ENCODE data around the gene YARS2. TPM values are rescaled to one million over a fixed set of nuclear protein-coding genes. Genes with fewer than 3 reads are reported as not detected.
"Not testable (repeated sequence)": the region's sequence is repeated elsewhere in the genome, so short reads cannot be mapped to it uniquely, and the experiment has no call there.

YARS2 gene
- total RNA-seq, 1 donor from 2014 or later: 10.0 TPM

DNA sequence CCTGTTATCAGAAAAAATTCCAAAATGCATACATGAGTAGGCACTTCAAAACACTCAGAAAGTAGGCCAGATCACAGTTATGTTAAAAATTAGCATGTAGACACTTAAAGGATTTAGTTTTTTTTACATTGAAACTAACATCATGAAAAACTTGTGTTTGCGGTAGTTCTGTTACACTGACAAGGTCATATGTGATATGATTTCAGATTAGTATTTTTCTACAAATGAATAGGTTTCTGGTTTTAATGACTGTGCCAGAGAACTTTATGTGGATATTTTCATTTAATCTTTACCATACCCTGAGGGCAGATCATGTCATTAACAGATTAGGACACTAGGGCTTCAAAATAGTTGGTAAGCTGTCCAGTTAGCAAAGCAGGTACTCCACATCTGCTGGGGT is 20.7 kb downstream of the YARS2 start:
- no peak overlapping the region for H3K27ac Mint-ChIP-seq (ENCODE audit: unreplicated experiment)
- no peak overlapping the region for H3K4me3 Mint-ChIP-seq (ENCODE audit: unreplicated experiment)
- H3K9me3 Mint-ChIP-seq (ENCODE audit: unreplicated experiment): no peaks in the 10 kb centered on the region
- H3K4me1 Mint-ChIP-seq (ENCODE audit: low read depth, unreplicated experiment): no peaks in the 10 kb centered on the region
- no peak for DNase-seq
- no peaks in the 10 kb centered on the region for H3K36me3 Mint-ChIP-seq (ENCODE audit: unreplicated experiment)
- no peaks in the 10 kb centered on the region for H3K27me3 Mint-ChIP-seq (ENCODE audit: unreplicated experiment)
- TF ChIP-seq, protein P1, sequence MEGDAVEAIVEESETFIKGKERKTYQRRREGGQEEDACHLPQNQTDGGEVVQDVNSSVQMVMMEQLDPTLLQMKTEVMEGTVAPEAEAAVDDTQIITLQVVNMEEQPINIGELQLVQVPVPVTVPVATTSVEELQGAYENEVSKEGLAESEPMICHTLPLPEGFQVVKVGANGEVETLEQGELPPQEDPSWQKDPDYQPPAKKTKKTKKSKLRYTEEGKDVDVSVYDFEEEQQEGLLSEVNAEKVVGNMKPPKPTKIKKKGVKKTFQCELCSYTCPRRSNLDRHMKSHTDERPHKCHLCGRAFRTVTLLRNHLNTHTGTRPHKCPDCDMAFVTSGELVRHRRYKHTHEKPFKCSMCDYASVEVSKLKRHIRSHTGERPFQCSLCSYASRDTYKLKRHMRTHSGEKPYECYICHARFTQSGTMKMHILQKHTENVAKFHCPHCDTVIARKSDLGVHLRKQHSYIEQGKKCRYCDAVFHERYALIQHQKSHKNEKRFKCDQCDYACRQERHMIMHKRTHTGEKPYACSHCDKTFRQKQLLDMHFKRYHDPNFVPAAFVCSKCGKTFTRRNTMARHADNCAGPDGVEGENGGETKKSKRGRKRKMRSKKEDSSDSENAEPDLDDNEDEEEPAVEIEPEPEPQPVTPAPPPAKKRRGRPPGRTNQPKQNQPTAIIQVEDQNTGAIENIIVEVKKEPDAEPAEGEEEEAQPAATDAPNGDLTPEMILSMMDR (IDR thresholded peaks at IDR 0.05; ENCODE audit: partially characterized antibody, unreplicated experiment): no peak

DNA sequence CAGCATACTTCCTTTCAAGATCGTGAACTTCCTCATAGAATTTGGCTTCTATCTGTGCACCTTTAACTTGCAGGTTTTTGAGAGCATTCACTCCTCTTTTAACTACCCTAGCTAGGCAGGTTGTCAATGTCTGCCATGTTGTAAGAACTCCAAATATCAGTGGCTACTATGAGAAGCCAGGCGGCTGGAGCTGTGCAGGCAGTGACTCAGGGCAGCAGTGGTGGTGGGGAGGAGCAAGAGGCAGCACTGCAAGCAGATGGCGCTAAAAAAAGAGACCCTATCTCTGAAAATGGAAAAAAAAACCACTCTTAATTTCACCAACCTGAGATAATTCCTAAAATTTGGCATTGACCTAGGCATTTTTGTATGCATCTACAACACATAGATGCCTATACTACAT is 28.5 kb downstream of the YARS2 start:
- TF ChIP-seq, protein P1 (IDR thresholded peaks at IDR 0.05; ENCODE audit: partially characterized antibody, unreplicated experiment): no peak
- no peaks in the 10 kb centered on the region for H3K9me3 Mint-ChIP-seq (ENCODE audit: unreplicated experiment)
- H3K27me3 Mint-ChIP-seq (ENCODE audit: unreplicated experiment): no peaks in the 10 kb centered on the region
- no peak overlapping the region for H3K27ac Mint-ChIP-seq (ENCODE audit: unreplicated experiment)
- no peaks in the 10 kb centered on the region for H3K4me1 Mint-ChIP-seq (ENCODE audit: low read depth, unreplicated experiment)
- no peak overlapping the region for H3K4me3 Mint-ChIP-seq (ENCODE audit: unreplicated experiment)
- no peaks in the 10 kb centered on the region for H3K36me3 Mint-ChIP-seq (ENCODE audit: unreplicated experiment)
- no peak for DNase-seq

DNA sequence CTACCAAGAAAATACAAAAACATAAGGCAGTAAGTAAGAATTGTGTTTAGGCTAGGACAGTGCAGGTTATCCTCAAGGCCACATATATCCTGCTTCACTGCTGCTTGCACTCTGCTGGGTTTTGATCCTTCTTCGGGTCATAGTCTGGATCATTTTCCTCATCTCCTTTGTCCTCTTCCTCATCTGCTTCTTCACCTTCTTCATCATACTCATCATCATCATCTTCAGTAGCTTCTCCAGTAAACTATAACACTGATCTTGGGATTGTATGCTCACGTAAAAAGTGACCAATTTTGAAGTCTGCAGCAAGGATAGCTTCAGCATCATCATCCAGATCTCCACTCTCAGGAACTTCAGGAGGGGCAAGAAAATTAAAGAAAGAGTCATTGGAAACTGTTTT is 29.4 kb downstream of the YARS2 start:
- TF ChIP-seq, protein P1 (IDR thresholded peaks at IDR 0.05; ENCODE audit: partially characterized antibody, unreplicated experiment): no peak
- DNase-seq: no peak
- Mint-ChIP-seq H3K9me3 (ENCODE audit: unreplicated experiment) (no peaks in the 10 kb centered on the region), H3K4me1 (ENCODE audit: low read depth, unreplicated experiment) (no peaks in the 10 kb centered on the region), H3K4me3 (ENCODE audit: unreplicated experiment) (no peak overlapping the region), H3K36me3 (ENCODE audit: unreplicated experiment) (no peaks in the 10 kb centered on the region), H3K27me3 (ENCODE audit: unreplicated experiment) (no peaks in the 10 kb centered on the region), H3K27ac (ENCODE audit: unreplicated experiment) (no peak overlapping the region)

DNA sequence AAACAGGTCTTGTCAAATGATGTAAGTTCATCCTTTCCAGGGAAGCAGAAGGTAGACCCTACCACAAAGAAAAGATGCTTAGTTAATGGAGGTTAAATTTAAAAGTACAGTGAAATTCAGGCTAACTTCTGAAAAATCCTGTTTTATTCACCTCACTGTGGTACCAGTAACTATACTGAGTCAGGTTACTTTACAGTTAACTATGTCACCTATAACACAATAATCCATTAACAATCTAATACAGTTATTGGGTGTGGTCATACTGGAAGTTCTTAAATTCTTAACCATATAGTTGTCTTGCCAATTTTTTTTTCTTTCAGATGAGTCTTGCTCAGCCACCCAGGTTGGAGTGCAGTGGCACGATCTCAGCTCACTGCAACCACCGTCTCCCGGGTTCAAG is 30.4 kb downstream of the YARS2 start:
- not testable (repeated sequence) for DNase-seq; H3K27me3 Mint-ChIP-seq (ENCODE audit: unreplicated experiment); H3K4me3 Mint-ChIP-seq (ENCODE audit: unreplicated experiment); H3K4me1 Mint-ChIP-seq (ENCODE audit: low read depth, unreplicated experiment); H3K36me3 Mint-ChIP-seq (ENCODE audit: unreplicated experiment); H3K27ac Mint-ChIP-seq (ENCODE audit: unreplicated experiment); H3K9me3 Mint-ChIP-seq (ENCODE audit: unreplicated experiment)

DNA sequence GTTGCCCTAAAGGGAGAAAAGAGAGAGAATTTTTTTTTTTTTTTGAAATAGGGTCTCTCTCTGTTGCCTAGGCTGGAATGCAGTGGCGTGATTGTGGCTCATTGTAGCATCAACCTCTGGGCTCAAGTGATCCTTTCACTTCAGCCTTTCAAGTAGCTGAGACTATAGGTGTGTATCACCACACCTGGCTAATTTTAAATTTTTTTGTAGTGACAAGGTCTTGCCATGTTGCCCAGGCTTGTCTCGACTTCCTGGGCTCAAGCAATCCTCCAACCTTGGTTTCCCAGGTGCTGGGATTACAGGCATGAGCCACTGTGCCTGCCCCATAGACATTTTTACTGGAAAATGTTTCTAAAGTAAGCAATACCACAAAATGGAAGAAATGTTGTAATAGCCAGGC is 36.8 kb downstream of the YARS2 start:
- no peaks in the 10 kb centered on the region for H3K9me3 Mint-ChIP-seq (ENCODE audit: unreplicated experiment)
- no peaks in the 10 kb centered on the region for H3K27me3 Mint-ChIP-seq (ENCODE audit: unreplicated experiment)
- TF ChIP-seq, protein P1 (IDR thresholded peaks at IDR 0.05; ENCODE audit: partially characterized antibody, unreplicated experiment): no peak
- H3K4me1 Mint-ChIP-seq (ENCODE audit: low read depth, unreplicated experiment): no peaks in the 10 kb centered on the region
- no peak for DNase-seq
- H3K4me3 Mint-ChIP-seq (ENCODE audit: unreplicated experiment): no peak overlapping the region
- H3K36me3 Mint-ChIP-seq (ENCODE audit: unreplicated experiment): no peaks in the 10 kb centered on the region
- no peak overlapping the region for H3K27ac Mint-ChIP-seq (ENCODE audit: unreplicated experiment)

DNA sequence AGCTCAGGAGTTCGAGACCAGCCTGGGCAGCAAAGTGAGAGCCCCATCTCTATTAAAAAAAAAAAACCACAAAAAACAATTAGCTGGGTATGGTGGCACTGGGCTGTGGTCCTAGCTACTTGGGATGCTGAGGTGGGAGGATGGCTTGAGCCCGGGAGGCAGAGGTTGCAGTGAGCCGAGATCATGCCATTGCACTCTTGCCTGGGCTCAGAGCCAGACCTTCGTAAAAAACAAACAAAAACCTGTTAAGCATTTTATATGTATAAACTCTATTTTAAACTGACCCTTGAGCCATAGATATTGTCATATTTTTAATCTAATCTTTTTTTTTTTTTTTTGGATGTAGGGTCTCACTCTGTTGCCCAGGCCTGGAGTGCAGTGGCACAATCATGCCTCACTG is 40.9 kb downstream of the YARS2 start:
- H3K4me3 Mint-ChIP-seq (ENCODE audit: unreplicated experiment): no peak overlapping the region
- H3K27ac Mint-ChIP-seq (ENCODE audit: unreplicated experiment): no peak overlapping the region
- peaks cover 3% of the 10 kb centered on the region for H3K27me3 Mint-ChIP-seq (ENCODE audit: unreplicated experiment)
- no peaks in the 10 kb centered on the region for H3K9me3 Mint-ChIP-seq (ENCODE audit: unreplicated experiment)
- H3K4me1 Mint-ChIP-seq (ENCODE audit: low read depth, unreplicated experiment): no peaks in the 10 kb centered on the region
- no peaks in the 10 kb centered on the region for H3K36me3 Mint-ChIP-seq (ENCODE audit: unreplicated experiment)
- no peak for DNase-seq
- TF ChIP-seq, protein P1 (IDR thresholded peaks at IDR 0.05; ENCODE audit: partially characterized antibody, unreplicated experiment): no peak

All from glutamatergic neuron (in vitro differentiated cells).